Muscle layer of duodenum (tissue), 2 donors: ENCODE results near the gene CCBE1.

ENCODE experiments used
- H3K27ac ChIP-seq: one replicate; pipeline ENCODE4 v1.7.0; 2013; ENCODE audit warnings: mild to moderate bottlenecking, low read length
- H3K27me3 ChIP-seq: one replicate; pipeline ENCODE4 v1.7.0; 2013; ENCODE audit warnings: low read depth, mild to moderate bottlenecking, control low read depth, low read length
- H3K36me3 ChIP-seq, 2 donors: one replicate each; pipeline ENCODE4 v1.7.0; 2013; ENCODE audit warnings: low read length in 2 of 2, control low read depth in 1 of 2, mild to moderate bottlenecking in 1 of 2; ENCODE audit not compliant: insufficient read depth in 2 of 2, control insufficient read depth in 1 of 2
- H3K4me1 ChIP-seq, 2 donors: one replicate each; pipeline ENCODE4 v1.7.0; 2013; ENCODE audit warnings: low read length in 2 of 2, mild to moderate bottlenecking in 2 of 2, control low read depth in 1 of 2, moderate library complexity in 1 of 2; ENCODE audit not compliant: insufficient read depth in 2 of 2, control insufficient read depth in 1 of 2
- H3K4me3 ChIP-seq, 2 donors: one replicate each; pipeline ENCODE4 v1.7.0; 2013; ENCODE audit warnings: low read length in 2 of 2, low read depth in 1 of 2, mild to moderate bottlenecking in 1 of 2
- H3K9me3 ChIP-seq, 2 donors: one replicate each; pipeline ENCODE4 v1.7.0; 2013; ENCODE audit warnings: low read length in 2 of 2, control low read depth in 1 of 2, mild to moderate bottlenecking in 1 of 2; ENCODE audit not compliant: control insufficient read depth in 1 of 2
- donor health status: healthy.

The CCBE1 gene

GRCh38 chr18:59729781-59730180 is 32.6 kb upstream of the CCBE1 start:
- H3K36me3 ChIP-seq = no peaks in the 10 kb centered on the region
- no peaks in the 10 kb centered on the region for H3K27me3 ChIP-seq
- H3K9me3 ChIP-seq = no peaks in the 10 kb centered on the region
- H3K27ac ChIP-seq = no peak overlapping the region
- H3K4me1 ChIP-seq = no peaks in the 10 kb centered on the region
- H3K4me3 ChIP-seq = no peak overlapping the region

- Histone ChIP-seq H3K27me3 (no peaks in the 10 kb centered on the region), H3K27ac (no peak overlapping the region), H3K4me3 (no peak overlapping the region), H3K4me1 (no peaks in the 10 kb centered on the region), H3K36me3 (no peaks in the 10 kb centered on the region), H3K9me3 (no peaks in the 10 kb centered on the region)
Measured at GRCh38 chr18:59728816-59729215, 31.6 kb upstream of the CCBE1 start.

- Histone ChIP-seq H3K4me1 (no peaks in the 10 kb centered on the region), H3K27ac (no peak overlapping the region), H3K27me3 (no peaks in the 10 kb centered on the region)
Measured at GRCh38 chr18:59725142-59725541, 27.9 kb upstream of the CCBE1 start.

GRCh38 chr18:59724103-59724502 is 26.9 kb upstream of the CCBE1 start:
- no peaks in the 10 kb centered on the region for H3K27me3 ChIP-seq
- H3K4me3 ChIP-seq = no peak overlapping the region
- no peaks in the 10 kb centered on the region for H3K9me3 ChIP-seq
- no peaks in the 10 kb centered on the region for H3K36me3 ChIP-seq
- no peaks in the 10 kb centered on the region for H3K4me1 ChIP-seq
- H3K27ac ChIP-seq = no peak overlapping the region

More at GRCh38 chr18:59725142-59725541, 27.9 kb upstream of the CCBE1 start:
- H3K36me3 ChIP-seq = no peaks in the 10 kb centered on the region
- no peak overlapping the region for H3K4me3 ChIP-seq
- H3K9me3 ChIP-seq = no peaks in the 10 kb centered on the region

- no peaks in the 10 kb centered on the region for H3K9me3 ChIP-seq
- H3K4me3 ChIP-seq = no peak overlapping the region
- no peaks in the 10 kb centered on the region for H3K36me3 ChIP-seq
- H3K4me1 ChIP-seq = no peaks in the 10 kb centered on the region
- no peak overlapping the region for H3K27ac ChIP-seq
- H3K27me3 ChIP-seq = no peaks in the 10 kb centered on the region
Measured at GRCh38 chr18:59721931-59722330, 24.7 kb upstream of the CCBE1 start.

- H3K4me1 ChIP-seq = no peaks in the 10 kb centered on the region
- no peaks in the 10 kb centered on the region for H3K27me3 ChIP-seq
- H3K36me3 ChIP-seq = no peaks in the 10 kb centered on the region
- no peaks in the 10 kb centered on the region for H3K9me3 ChIP-seq
- H3K27ac ChIP-seq = no peak overlapping the region
- H3K4me3 ChIP-seq = no peak overlapping the region
Measured at GRCh38 chr18:59721211-59721610, 24.0 kb upstream of the CCBE1 start.

- Histone ChIP-seq H3K4me3 (no peak overlapping the region), H3K27ac (no peak overlapping the region), H3K9me3 (no peaks in the 10 kb centered on the region), H3K36me3 (no peaks in the 10 kb centered on the region), H3K4me1 (no peaks in the 10 kb centered on the region), H3K27me3 (no peaks in the 10 kb centered on the region)
Measured at GRCh38 chr18:59719544-59720181, 22.4 kb upstream of the CCBE1 start.

- Histone ChIP-seq H3K36me3 (no peaks in the 10 kb centered on the region), H3K4me1 (no peaks in the 10 kb centered on the region), H3K27me3 (no peaks in the 10 kb centered on the region), H3K9me3 (no peaks in the 10 kb centered on the region), H3K4me3 (no peak overlapping the region), H3K27ac (no peak overlapping the region)
Measured at GRCh38 chr18:59718464-59719157, 21.4 kb upstream of the CCBE1 start.

- H3K36me3 ChIP-seq = no peaks in the 10 kb centered on the region
- H3K9me3 ChIP-seq = no peaks in the 10 kb centered on the region
- no peak overlapping the region for H3K4me3 ChIP-seq
- H3K27me3 ChIP-seq = no peaks in the 10 kb centered on the region
- H3K4me1 ChIP-seq = no peaks in the 10 kb centered on the region
- no peak overlapping the region for H3K27ac ChIP-seq
Measured at GRCh38 chr18:59718108-59718463, 20.9 kb upstream of the CCBE1 start.

- no peaks in the 10 kb centered on the region for H3K9me3 ChIP-seq
- H3K27ac ChIP-seq = no peak overlapping the region
- no peak overlapping the region for H3K4me3 ChIP-seq
- no peaks in the 10 kb centered on the region for H3K4me1 ChIP-seq
- H3K36me3 ChIP-seq = no peaks in the 10 kb centered on the region
- H3K27me3 ChIP-seq = no peaks in the 10 kb centered on the region
Measured at GRCh38 chr18:59717291-59717690, 20.1 kb upstream of the CCBE1 start.

GRCh38 chr18:59715966-59716369 is 18.7 kb upstream of the CCBE1 start:
- H3K27me3 ChIP-seq = no peaks in the 10 kb centered on the region
- no peak overlapping the region for H3K27ac ChIP-seq
- no peak overlapping the region for H3K4me3 ChIP-seq
- H3K4me1 ChIP-seq = no peaks in the 10 kb centered on the region
- no peaks in the 10 kb centered on the region for H3K36me3 ChIP-seq
- no peaks in the 10 kb centered on the region for H3K9me3 ChIP-seq

GRCh38 chr18:59715445-59715844 is 18.2 kb upstream of the CCBE1 start:
- H3K27ac ChIP-seq = no peak overlapping the region
- H3K4me1 ChIP-seq = no peaks in the 10 kb centered on the region
- H3K9me3 ChIP-seq = no peaks in the 10 kb centered on the region
- H3K36me3 ChIP-seq = no peaks in the 10 kb centered on the region
- no peak overlapping the region for H3K4me3 ChIP-seq
- no peaks in the 10 kb centered on the region for H3K27me3 ChIP-seq
